HEK293 (cell line): ENCODE results near the gene NEU4.
"Not testable (repeated sequence)": the region's sequence is repeated elsewhere in the genome, so short reads cannot be mapped to it uniquely, and the experiment has no call there.

Experiments
- CTCF ChIA-PET: fragments of 350-600 bp; formaldehyde crosslinking; extraction: SDS; loops from one replicate; lab custom pipeline; 2021; ENCODE audit warnings: antibody characterized with exemption; lab: Yijun Ruan, JAX
- POLR2A ChIA-PET: fragments of 300-600 bp; formaldehyde crosslinking; extraction: SDS; loops from one replicate; lab custom pipeline; 2020; ENCODE audit warnings: antibody characterized with exemption, inconsistent platforms; lab: Yijun Ruan, JAX
- H3K27ac ChIP-seq: fragments of 200-500 bp; sonication (Bioruptor generic); 2 replicates; pipeline ENCODE4 v1.5.1; 2014; ENCODE audit warnings: low read depth, low read length, control low read depth, inconsistent platforms; ENCODE audit errors: extremely low read depth
- H3K36me3 ChIP-seq, 2 experiments: fragments of 200-500 bp in 1 of 2; sonication (Bioruptor generic) in 1 of 2; 1 replicate in 1 of 2; 2 replicates in 1 of 2; pipeline ENCODE4 v1.5.1; 2014 to 2017; ENCODE audit warnings: inconsistent platforms in 2 of 2, low read length in 2 of 2; ENCODE audit not compliant: control insufficient read depth in 2 of 2, insufficient read depth in 1 of 2
- H3K4me1 ChIP-seq: fragments of 200-500 bp; sonication (Bioruptor generic); 2 replicates; pipeline ENCODE4 v1.5.1; 2014; ENCODE audit warnings: mild to moderate bottlenecking, low read length, inconsistent platforms; ENCODE audit not compliant: control insufficient read depth, insufficient read depth
- H3K4me3 ChIP-seq: 2 replicates; pipeline ENCODE4 v1.5.1; 2011; ENCODE audit warnings: low read depth, mild to moderate bottlenecking, control low read depth, low read length, moderate library complexity
- H3K9me3 ChIP-seq: fragments of 200-500 bp; sonication (Bioruptor generic); 2 replicates; pipeline ENCODE4 v1.5.1; 2014; ENCODE audit warnings: low read depth, low read length, inconsistent platforms; ENCODE audit not compliant: control insufficient read depth, insufficient read depth
- GLIS1 ChIP-seq: fragments of 450-650 bp; formaldehyde crosslinking; IDR thresholded peaks from 2 replicates; pipeline ENCODE4 v1.5.1; 2016; ENCODE audit warnings: missing biosample characterization, missing genetic modification characterization
- SETDB1 ChIP-seq: IDR thresholded peaks from one replicate; pipeline ENCODE4 v1.6.1; 2017; ENCODE audit warnings: mild to moderate bottlenecking, low read length, moderate library complexity, mixed read lengths; ENCODE audit not compliant: insufficient read length
- ZBTB1 ChIP-seq: fragments of 450-650 bp; formaldehyde crosslinking; IDR thresholded peaks from 2 replicates; pipeline ENCODE4 v1.5.1; 2016; ENCODE audit warnings: missing biosample characterization, missing genetic modification characterization
- ZBTB48 ChIP-seq: fragments of 450-650 bp; formaldehyde crosslinking; IDR thresholded peaks from 2 replicates; pipeline ENCODE4 v1.5.1; 2016; ENCODE audit warnings: missing biosample characterization, missing genetic modification characterization
- ZFP41 ChIP-seq: fragments of 450-650 bp; formaldehyde crosslinking; IDR thresholded peaks from 2 replicates; pipeline ENCODE4 v1.5.1; 2016; ENCODE audit warnings: missing biosample characterization, missing genetic modification characterization, borderline replicate concordance
- ZIC2 ChIP-seq: fragments of 450-650 bp; formaldehyde crosslinking; IDR thresholded peaks from 2 replicates; pipeline ENCODE4 v1.5.1; 2016; ENCODE audit warnings: missing biosample characterization, missing genetic modification characterization
- ZNF174 ChIP-seq: fragments of 450-650 bp; formaldehyde crosslinking; IDR thresholded peaks from 2 replicates; pipeline ENCODE4 v1.5.0; 2017; ENCODE audit warnings: missing biosample characterization, mild to moderate bottlenecking, missing genetic modification characterization
- ZNF221 ChIP-seq: fragments of 450-650 bp; formaldehyde crosslinking; IDR thresholded peaks from 2 replicates; pipeline ENCODE4 v1.5.1; 2017; ENCODE audit warnings: missing biosample characterization, missing genetic modification characterization, borderline replicate concordance
- ZNF24 ChIP-seq: fragments of 450-650 bp; formaldehyde crosslinking; IDR thresholded peaks from 2 replicates; pipeline ENCODE4 v1.5.1; 2016; ENCODE audit warnings: missing biosample characterization, missing genetic modification characterization
- ZNF48 ChIP-seq: fragments of 450-650 bp; formaldehyde crosslinking; IDR thresholded peaks from 2 replicates; pipeline ENCODE4 v1.5.1; 2016; ENCODE audit warnings: missing biosample characterization, missing genetic modification characterization
- ZNF626 ChIP-seq: fragments of 450-650 bp; sonication (Bioruptor Pico); formaldehyde crosslinking; IDR thresholded peaks from 2 replicates; pipeline ENCODE4 v1.5.1; 2018; ENCODE audit warnings: missing biosample characterization, missing genetic modification characterization, inconsistent platforms
- ZNF785 ChIP-seq: fragments of 450-650 bp; formaldehyde crosslinking; IDR thresholded peaks from 2 replicates; pipeline ENCODE4 v1.5.1; 2016; ENCODE audit warnings: missing biosample characterization, missing genetic modification characterization
- ZNF843 ChIP-seq: fragments of 450-650 bp; formaldehyde crosslinking; IDR thresholded peaks from 2 replicates; pipeline ENCODE4 v1.5.1; 2016; ENCODE audit warnings: missing biosample characterization, missing genetic modification characterization
- ZSCAN16 ChIP-seq: fragments of 450-650 bp; formaldehyde crosslinking; IDR thresholded peaks from 2 replicates; pipeline ENCODE4 v1.5.1; 2016; ENCODE audit warnings: missing biosample characterization, missing genetic modification characterization
- TF ChIP-seq, protein P1 (sequence below): fragments of 450-650 bp; formaldehyde crosslinking; IDR thresholded peaks from 2 replicates; pipeline ENCODE4 v1.5.0; 2017; ENCODE audit warnings: missing biosample characterization, missing genetic modification characterization, borderline replicate concordance
- TF ChIP-seq, protein P2 (sequence below): fragments of 450-650 bp; formaldehyde crosslinking; IDR thresholded peaks from 2 replicates; pipeline ENCODE4 v1.5.1; 2017; ENCODE audit warnings: missing biosample characterization, missing genetic modification characterization
- TF ChIP-seq, protein P3 (sequence below): fragments of 450-650 bp; formaldehyde crosslinking; IDR thresholded peaks from 2 replicates; pipeline ENCODE4 v1.5.1; 2017; ENCODE audit warnings: missing biosample characterization, missing genetic modification characterization

Gene NEU4

DNA sequence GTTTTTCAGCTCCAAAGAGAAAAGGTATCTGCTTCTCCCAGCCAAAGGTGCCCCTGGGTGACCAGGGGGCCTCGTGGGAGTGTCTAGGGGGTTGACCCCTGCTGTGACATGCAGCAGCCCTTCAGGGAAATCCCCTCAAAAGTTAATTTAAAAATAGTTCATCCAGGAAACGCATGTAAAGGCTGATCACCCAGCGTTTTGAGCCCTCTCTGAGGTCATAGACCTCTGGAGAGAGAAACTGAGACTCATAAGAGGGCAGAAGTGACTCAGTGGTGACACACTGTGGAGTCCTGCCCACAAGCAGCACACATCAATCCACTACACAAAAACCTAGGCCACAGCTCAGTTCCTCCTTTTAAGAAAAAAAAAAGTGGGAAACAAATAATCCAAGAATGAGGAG is 20.4 kb upstream of the NEU4 start:
- H3K4me3 ChIP-seq, result no peak overlapping the region
- no peaks in the 10 kb centered on the region for H3K4me1 ChIP-seq
- TF ChIP-seq ZIC2 (tag by site-specific recombination) (no peak), ZNF174 (tag by site-specific recombination) (no peak), GLIS1 (no peak), ZFP41 (tag by site-specific recombination) (no peak)
- TF ChIP-seq, protein P1, sequence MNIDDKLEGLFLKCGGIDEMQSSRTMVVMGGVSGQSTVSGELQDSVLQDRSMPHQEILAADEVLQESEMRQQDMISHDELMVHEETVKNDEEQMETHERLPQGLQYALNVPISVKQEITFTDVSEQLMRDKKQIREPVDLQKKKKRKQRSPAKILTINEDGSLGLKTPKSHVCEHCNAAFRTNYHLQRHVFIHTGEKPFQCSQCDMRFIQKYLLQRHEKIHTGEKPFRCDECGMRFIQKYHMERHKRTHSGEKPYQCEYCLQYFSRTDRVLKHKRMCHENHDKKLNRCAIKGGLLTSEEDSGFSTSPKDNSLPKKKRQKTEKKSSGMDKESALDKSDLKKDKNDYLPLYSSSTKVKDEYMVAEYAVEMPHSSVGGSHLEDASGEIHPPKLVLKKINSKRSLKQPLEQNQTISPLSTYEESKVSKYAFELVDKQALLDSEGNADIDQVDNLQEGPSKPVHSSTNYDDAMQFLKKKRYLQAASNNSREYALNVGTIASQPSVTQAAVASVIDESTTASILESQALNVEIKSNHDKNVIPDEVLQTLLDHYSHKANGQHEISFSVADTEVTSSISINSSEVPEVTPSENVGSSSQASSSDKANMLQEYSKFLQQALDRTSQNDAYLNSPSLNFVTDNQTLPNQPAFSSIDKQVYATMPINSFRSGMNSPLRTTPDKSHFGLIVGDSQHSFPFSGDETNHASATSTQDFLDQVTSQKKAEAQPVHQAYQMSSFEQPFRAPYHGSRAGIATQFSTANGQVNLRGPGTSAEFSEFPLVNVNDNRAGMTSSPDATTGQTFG, result no peak
- CTCF ChIA-PET, result no interaction called here
- no peak overlapping the region for H3K27ac ChIP-seq
- H3K36me3 ChIP-seq, result no peaks in the 10 kb centered on the region
- no peaks in the 10 kb centered on the region for H3K9me3 ChIP-seq
- POLR2A ChIA-PET, result interaction anchor here (1.2 kb wide), 1 partner anchor 24 kb away, joined by 3 read pairs; no protein-coding TSS in a partner anchor

DNA sequence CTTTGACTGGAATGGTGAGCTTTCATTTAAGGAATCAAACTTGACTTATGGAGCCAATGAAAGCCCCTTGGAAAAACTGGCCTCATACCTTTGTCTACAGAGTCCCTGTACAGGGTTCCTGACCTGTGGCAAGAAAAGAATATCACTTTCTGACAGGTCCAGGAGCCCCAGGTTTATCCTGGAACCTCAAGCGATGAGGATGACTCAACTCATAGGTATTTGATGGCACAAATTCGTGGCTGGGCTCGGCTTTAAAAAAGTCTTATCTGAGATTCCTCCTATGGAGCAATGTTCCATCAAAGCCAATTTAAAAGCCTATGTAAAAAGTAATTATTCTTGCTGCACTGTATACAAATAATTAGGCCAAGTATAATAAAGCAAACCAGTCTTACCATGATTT is 17.6 kb upstream of the NEU4 start:
- CTCF ChIA-PET, H3K4me1 ChIP-seq, H3K4me3 ChIP-seq, H3K36me3 ChIP-seq, H3K9me3 ChIP-seq, H3K27ac ChIP-seq, POLR2A ChIA-PET: not testable (repeated sequence)

DNA sequence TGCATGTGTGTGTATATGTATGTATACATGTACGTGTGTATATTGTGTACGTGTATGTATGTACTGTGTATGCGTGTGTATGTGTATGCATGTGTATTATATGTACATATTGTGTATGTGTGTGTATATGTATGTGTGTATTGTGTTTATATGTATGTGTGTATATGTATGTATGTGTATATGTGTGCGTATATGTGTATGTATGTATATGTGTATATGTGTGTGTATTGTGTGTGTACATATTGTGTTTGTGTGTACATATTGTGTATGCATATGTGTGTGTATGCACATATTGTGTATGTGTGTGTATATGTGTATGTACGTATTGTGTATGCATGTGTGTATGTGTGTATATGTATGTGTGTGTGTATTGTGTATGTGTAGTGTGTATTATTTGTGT is 15.6 kb upstream of the NEU4 start:
- POLR2A ChIA-PET, result no interaction called here
- Histone ChIP-seq H3K27ac (no peak overlapping the region), H3K4me1 (no peaks in the 10 kb centered on the region)
- TF ChIP-seq ZNF24 (tag by site-specific recombination), result no peak
- TF ChIP-seq, protein P2, sequence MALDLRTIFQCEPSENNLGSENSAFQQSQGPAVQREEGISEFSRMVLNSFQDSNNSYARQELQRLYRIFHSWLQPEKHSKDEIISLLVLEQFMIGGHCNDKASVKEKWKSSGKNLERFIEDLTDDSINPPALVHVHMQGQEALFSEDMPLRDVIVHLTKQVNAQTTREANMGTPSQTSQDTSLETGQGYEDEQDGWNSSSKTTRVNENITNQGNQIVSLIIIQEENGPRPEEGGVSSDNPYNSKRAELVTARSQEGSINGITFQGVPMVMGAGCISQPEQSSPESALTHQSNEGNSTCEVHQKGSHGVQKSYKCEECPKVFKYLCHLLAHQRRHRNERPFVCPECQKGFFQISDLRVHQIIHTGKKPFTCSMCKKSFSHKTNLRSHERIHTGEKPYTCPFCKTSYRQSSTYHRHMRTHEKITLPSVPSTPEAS, result peak; percentile 27; the same call in 1 of the 2 replicates
- TF ChIP-seq, all 188 proteins: peak for 1
- no peaks in the 10 kb centered on the region for H3K36me3 ChIP-seq
- H3K9me3 ChIP-seq, result no peaks in the 10 kb centered on the region
- CTCF ChIA-PET, result no interaction called here
- no peak overlapping the region for H3K4me3 ChIP-seq

DNA sequence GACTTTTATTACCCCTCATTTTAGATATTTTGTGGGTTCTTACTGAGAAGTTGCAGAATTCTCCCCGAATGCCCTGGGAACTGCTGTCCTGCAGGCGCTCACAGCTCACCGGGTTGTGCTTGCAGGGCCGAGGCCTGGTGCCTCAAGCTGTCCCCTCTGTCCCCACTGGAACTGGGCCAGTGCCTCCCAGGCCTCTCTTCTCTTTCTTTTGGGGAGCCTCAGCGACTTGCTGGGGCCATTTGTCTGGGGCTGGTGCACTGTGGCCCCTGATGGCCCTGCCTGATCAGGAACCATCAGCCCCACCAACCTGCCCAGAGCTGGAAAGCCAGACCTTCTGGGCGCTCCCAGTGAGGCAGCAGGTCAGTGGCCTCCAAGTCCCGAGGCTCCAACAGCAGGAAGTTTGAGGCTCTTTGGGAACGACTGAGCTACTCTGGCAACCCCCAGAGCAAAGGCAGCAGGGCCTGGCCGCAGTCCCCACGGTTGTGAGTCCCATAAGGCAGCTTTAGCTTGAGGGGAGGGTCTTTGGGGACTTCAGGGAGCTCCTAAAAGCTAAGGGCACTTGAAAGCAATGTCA is 14.7 kb upstream of the NEU4 start:
- no peak overlapping the region for H3K4me3 ChIP-seq
- H3K4me1 ChIP-seq, result no peaks in the 10 kb centered on the region
- ChIA-PET POLR2A (no interaction called here), CTCF (no interaction called here)
- H3K9me3 ChIP-seq, result no peaks in the 10 kb centered on the region
- no peak overlapping the region for H3K27ac ChIP-seq
- no peaks in the 10 kb centered on the region for H3K36me3 ChIP-seq
- TF ChIP-seq SETDB1 (no peak), ZBTB48 (tag by site-specific recombination) (no peak), ZSCAN16 (tag by site-specific recombination) (no peak), ZNF785 (tag by site-specific recombination) (no peak), ZBTB1 (tag by site-specific recombination) (no peak), ZNF221 (no peak), ZNF48 (no peak), ZNF626 (tag by site-specific recombination) (no peak), ZNF843 (tag by site-specific recombination) (no peak)
- TF ChIP-seq, protein P3, sequence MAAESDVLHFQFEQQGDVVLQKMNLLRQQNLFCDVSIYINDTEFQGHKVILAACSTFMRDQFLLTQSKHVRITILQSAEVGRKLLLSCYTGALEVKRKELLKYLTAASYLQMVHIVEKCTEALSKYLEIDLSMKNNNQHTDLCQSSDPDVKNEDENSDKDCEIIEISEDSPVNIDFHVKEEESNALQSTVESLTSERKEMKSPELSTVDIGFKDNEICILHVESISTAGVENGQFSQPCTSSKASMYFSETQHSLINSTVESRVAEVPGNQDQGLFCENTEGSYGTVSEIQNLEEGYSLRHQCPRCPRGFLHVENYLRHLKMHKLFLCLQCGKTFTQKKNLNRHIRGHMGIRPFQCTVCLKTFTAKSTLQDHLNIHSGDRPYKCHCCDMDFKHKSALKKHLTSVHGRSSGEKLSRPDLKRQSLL (tag by site-specific recombination), result no peak
- TF ChIP-seq, all 188 proteins: peak for 0
